Measurements from ENCODE around the gene PDCD7.
"Not testable (repeated sequence)": the region's sequence is repeated elsewhere in the genome, so short reads cannot be mapped to it uniquely, and the experiment has no call there.

Gene PDCD7

DNA sequence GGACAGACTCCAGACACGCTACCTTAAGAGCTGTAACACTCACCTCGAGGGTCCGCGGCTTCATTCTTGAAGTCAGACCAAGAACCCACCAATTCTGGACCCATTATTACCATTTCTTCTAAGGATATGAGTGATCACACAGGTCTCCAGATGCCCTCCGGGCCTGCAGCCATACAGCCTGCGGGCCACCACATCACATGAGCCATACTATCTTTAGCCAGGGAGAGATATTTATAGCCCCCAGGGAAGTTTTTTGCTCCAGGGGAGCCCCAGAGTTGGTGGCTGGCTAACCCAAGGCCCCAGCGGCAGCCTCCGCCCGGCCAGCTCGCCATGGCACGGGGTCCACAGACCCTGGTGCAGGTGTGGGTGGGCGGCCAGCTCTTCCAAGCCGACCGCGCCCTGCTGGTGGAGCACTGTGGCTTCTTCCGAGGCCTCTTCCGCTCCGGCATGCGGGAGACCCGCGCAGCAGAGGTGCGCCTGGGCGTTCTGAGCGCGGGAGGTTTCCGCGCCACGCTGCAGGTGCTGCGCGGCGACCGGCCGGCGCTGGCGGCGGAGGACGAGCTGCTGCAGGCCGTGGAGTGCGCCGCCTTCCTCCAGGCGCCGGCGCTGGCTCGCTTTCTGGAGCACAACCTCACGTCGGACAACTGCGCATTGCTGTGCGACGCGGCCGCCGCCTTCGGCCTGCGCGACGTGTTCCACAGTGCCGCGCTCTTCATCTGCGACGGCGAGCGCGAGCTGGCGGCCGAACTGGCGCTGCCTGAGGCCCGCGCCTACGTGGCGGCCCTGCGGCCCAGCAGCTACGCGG is 56.9 kb downstream of the PDCD7 start, which contains the start of gene KBTBD13:
TSS of gene KBTBD13 (plus strand) at position 261 of the 805 bp plus-strand sequence. CDS start at position 331, 70 bp downstream.
- no peaks in the 10 kb centered on the region for H3K36me3 ChIP-seq
- H3K4me1 ChIP-seq: peaks cover 53% of the 10 kb centered on the region
- TF ChIP-seq Cebpa-rat (IDR thresholded peaks at IDR 0.05): no peak
- H3K27ac ChIP-seq: peak within 1 kb of the TSS; percentile 89
- no peaks in the 10 kb centered on the region for H3K27me3 ChIP-seq
- peak within 1 kb of the TSS; percentile 50 for H3K4me3 ChIP-seq
- H3K4me2 ChIP-seq: peak within 1 kb of the TSS; percentile 96
- peaks cover 16% of the 10 kb centered on the region for H3K9me3 ChIP-seq
- H4K20me1 ChIP-seq: no peaks in the 10 kb centered on the region
- H3K9ac ChIP-seq: peak within 1 kb of the TSS; percentile 77

GRCh38 chr15:65075607-65076395 is 57.8 kb downstream of the PDCD7 start:
- H3K4me2 ChIP-seq: peak overlapping the region; percentile 96
- H4K20me1 ChIP-seq, H3K36me3 ChIP-seq, H3K27me3 ChIP-seq: not testable (repeated sequence)
- peak overlapping the region; percentile 89 for H3K27ac ChIP-seq
- H3K4me3 ChIP-seq: peak overlapping the region; percentile 50
- peaks cover 16% of the 10 kb centered on the region for H3K9me3 ChIP-seq
- H3K9ac ChIP-seq: peak overlapping the region; percentile 77
- H3K4me1 ChIP-seq: peaks cover 56% of the 10 kb centered on the region

GRCh38 chr15:65074946-65075345 is 58.7 kb downstream of the PDCD7 start:
- H3K9ac ChIP-seq: not testable (repeated sequence)

DNA sequence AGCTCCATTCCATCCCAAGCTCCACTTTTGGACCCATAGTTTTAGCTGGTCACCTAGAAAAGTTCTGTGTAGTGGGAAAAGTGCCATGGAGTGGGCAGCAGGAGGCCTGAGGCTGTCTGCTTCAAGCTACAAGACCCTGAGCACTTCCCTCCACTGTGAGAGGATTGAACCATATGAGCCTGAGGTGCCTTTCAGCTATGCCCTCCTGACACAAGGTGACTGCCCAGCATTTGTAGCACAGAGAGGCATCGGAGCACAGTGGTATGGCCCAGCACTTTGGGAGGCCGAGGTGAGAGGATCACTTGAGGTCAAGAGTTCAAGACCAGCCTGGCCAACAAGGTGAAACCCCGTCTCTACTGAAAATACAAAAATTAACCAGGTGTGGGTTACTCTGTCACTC is 61.0 kb downstream of the PDCD7 start:
- no peak overlapping the region for H3K4me3 ChIP-seq
- peak overlapping the region; percentile 74 for H3K27ac ChIP-seq
- H3K27me3 ChIP-seq: peaks cover 7% of the 10 kb centered on the region; the same call in 1 of the 2 replicates
- peaks cover 16% of the 10 kb centered on the region for H3K9me3 ChIP-seq
- no peak for TF ChIP-seq Cebpa-rat (IDR thresholded peaks at IDR 0.05)
- peak overlapping the region; percentile 88 for H3K4me2 ChIP-seq
- no peaks in the 10 kb centered on the region for H3K36me3 ChIP-seq
- peaks cover 75% of the 10 kb centered on the region for H3K4me1 ChIP-seq
- H3K9ac ChIP-seq: no peak overlapping the region
- no peaks in the 10 kb centered on the region for H4K20me1 ChIP-seq

More at GRCh38 chr15:65074946-65075345, 58.7 kb downstream of the PDCD7 start:
- not testable (repeated sequence) for H3K4me3 ChIP-seq, H3K4me2 ChIP-seq, H3K27me3 ChIP-seq, H3K36me3 ChIP-seq, H4K20me1 ChIP-seq, H3K27ac ChIP-seq
- peaks cover 64% of the 10 kb centered on the region for H3K4me1 ChIP-seq
- peaks cover 16% of the 10 kb centered on the region for H3K9me3 ChIP-seq

DNA sequence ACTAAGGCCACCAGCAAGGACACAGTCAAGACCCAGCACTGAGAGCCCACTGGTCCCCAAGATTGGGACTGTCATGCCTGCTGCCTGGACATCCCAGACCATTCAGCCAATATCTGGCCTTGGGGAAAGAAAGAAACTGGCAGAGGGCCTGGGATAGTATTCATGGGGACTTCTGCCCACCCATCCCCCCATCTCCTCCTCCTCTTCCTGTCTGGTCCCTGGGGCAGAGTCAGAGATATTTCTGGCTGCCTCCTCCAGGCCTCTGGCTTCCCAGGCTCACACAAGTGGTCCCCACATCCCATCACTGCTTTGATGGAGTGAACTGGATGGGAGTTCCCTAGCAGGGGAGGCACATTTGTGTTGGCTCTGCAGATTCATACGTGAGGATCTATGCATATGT is 61.6 kb downstream of the PDCD7 start:
- Histone ChIP-seq H3K27ac (peak overlapping the region; percentile 74), H3K36me3 (no peaks in the 10 kb centered on the region), H3K4me2 (peak overlapping the region; percentile 88)

DNA sequence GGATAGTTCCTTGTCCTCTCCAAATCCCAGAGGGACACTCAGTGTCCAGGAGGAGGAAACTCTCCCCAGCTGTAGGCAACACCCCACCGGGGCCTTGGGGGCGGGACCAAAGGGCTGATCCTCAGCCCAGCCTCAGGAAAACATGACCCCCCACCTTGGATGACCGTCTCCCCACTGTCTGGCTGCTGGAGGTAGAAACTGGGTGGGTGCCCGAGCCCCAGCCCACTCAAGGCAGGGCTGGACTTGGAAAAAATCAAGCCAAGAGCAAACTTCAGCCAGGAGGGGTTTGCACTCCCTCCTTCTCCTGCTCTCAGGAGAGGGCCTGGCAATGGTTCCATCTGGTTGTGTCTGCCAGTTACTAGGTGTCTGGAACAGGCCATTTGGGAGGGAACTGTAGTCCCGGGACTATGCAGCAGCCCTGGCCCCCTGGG is 62.2 kb downstream of the PDCD7 start:
- H4K20me1 ChIP-seq: no peaks in the 10 kb centered on the region
- H3K36me3 ChIP-seq: no peaks in the 10 kb centered on the region
- H3K4me2 ChIP-seq: peak overlapping the region; percentile 88
- peaks cover 16% of the 10 kb centered on the region for H3K9me3 ChIP-seq
- peaks cover 12% of the 10 kb centered on the region; the same call in 1 of the 2 replicates for H3K27me3 ChIP-seq
- peak overlapping the region; percentile 74 for H3K27ac ChIP-seq
- peaks cover 75% of the 10 kb centered on the region for H3K4me1 ChIP-seq
- H3K4me3 ChIP-seq: peak overlapping the region; percentile 48; the same call in 1 of the 2 replicates
- peak overlapping the region; percentile 52; the same call in 1 of the 2 replicates for H3K9ac ChIP-seq
- no peak for TF ChIP-seq Cebpa-rat (IDR thresholded peaks at IDR 0.05)

More for the DNA sequence above, 61.6 kb downstream of the PDCD7 start:
- peaks cover 16% of the 10 kb centered on the region for H3K9me3 ChIP-seq
- no peak for TF ChIP-seq Cebpa-rat (IDR thresholded peaks at IDR 0.05)
- peaks cover 12% of the 10 kb centered on the region; the same call in 1 of the 2 replicates for H3K27me3 ChIP-seq
- H3K9ac ChIP-seq: peak overlapping the region; percentile 52; the same call in 1 of the 2 replicates
- H4K20me1 ChIP-seq: no peaks in the 10 kb centered on the region
- peak overlapping the region; percentile 48 for H3K4me3 ChIP-seq
- H3K4me1 ChIP-seq: peaks cover 75% of the 10 kb centered on the region

DNA sequence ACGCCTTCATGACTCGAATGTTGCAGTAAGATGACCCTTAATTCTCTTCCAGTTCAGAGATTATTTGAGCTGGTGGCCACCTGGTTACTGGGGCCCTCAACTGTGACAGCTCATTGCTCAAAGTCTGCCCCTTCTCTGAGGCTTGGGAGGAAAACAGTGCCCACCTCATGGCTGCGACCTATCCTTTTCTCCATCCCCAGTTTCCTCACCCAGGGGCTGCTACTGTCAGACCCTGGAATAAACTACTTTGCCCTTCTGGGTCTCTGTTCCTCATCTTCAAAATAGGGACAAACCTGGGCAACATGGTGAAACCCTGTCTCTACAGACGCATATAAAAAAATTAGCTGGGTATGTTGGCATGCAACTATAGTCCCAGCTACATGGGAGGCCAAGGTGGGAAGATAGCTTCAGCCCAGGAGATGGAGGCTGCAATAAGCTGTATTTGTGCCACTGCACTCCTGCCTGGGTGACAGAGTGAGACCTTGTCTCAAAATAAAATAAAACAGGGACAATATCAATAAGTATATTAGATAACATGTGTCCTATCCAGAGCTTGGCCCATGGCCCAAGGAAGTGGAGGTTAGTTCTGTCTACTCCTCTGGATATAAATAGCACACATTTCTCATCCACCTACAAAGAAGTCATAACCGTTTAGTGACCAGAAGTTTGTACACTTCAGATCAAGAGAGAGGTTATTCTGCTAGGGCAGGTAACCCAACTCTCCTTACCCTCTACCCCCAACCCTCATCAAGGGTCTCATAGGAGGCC is 63.6 kb downstream of the PDCD7 start:
- H3K4me1 ChIP-seq: peaks cover 81% of the 10 kb centered on the region
- no peak overlapping the region for H3K9ac ChIP-seq
- no peaks in the 10 kb centered on the region for H3K36me3 ChIP-seq
- no peaks in the 10 kb centered on the region for H4K20me1 ChIP-seq
- peaks cover 12% of the 10 kb centered on the region; the same call in 1 of the 2 replicates for H3K27me3 ChIP-seq
- no peak for TF ChIP-seq Cebpa-rat (IDR thresholded peaks at IDR 0.05)
- peak overlapping the region; percentile 74; the same call in 1 of the 2 replicates for H3K27ac ChIP-seq
- H3K9me3 ChIP-seq: peaks cover 16% of the 10 kb centered on the region
- H3K4me3 ChIP-seq: no peak overlapping the region
- H3K4me2 ChIP-seq: peak overlapping the region; percentile 88

GRCh38 chr15:65069179-65069578 is 64.4 kb downstream of the PDCD7 start:
- Histone ChIP-seq H3K4me2 (peak overlapping the region; percentile 88), H3K9ac (no peak overlapping the region), H3K36me3 (no peaks in the 10 kb centered on the region), H3K4me1 (peaks cover 84% of the 10 kb centered on the region), H3K27me3 (peaks cover 12% of the 10 kb centered on the region; the same call in 1 of the 2 replicates), H4K20me1 (no peaks in the 10 kb centered on the region), H3K27ac (no peak overlapping the region), H3K4me3 (no peak overlapping the region), H3K9me3 (peaks cover 12% of the 10 kb centered on the region)
- no peak for TF ChIP-seq Cebpa-rat (IDR thresholded peaks at IDR 0.05)

DNA sequence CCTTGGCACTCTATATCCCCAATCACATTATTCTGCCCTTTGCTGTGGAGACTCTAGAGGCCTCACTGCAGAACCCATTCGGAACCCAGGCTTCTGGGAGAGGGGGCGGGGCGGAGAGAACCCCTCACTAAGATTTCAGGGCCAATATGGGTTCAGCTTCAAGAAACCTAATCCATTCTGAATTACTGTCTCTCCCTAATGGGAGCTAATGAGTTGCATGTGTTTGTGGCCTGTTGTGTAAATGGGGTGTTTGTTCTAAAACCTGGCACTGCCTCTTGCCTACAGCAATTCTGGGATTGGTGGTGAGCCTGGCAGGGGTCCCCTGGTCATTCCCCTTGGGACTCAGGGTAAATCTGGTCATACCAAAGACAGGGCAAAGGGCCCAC is 65.2 kb downstream of the PDCD7 start:
- Histone ChIP-seq H3K36me3 (no peaks in the 10 kb centered on the region), H3K27me3 (peaks cover 12% of the 10 kb centered on the region; the same call in 1 of the 2 replicates), H3K4me3 (no peak overlapping the region), H4K20me1 (no peaks in the 10 kb centered on the region), H3K27ac (peak overlapping the region; percentile 73; the same call in 1 of the 2 replicates), H3K9me3 (peaks cover 10% of the 10 kb centered on the region), H3K4me2 (peak overlapping the region; percentile 88), H3K9ac (no peak overlapping the region), H3K4me1 (peaks cover 84% of the 10 kb centered on the region)
- TF ChIP-seq Cebpa-rat (IDR thresholded peaks at IDR 0.05): no peak
